Neural progenitor cell (in vitro differentiated cells): ENCODE measurements around the gene MEI1.

ENCODE experiments used
- EZH2 ChIP-seq: fragments of 200-600 bp; sonication (generic); IDR thresholded peaks from 2 replicates; pipeline ENCODE4 v1.6.1; 2017; ENCODE audit warnings: antibody characterized with exemption, mild to moderate bottlenecking, moderate library complexity
- EZH2phosphoT487 ChIP-seq: fragments of 200-600 bp; sonication (generic); IDR thresholded peaks from 2 replicates; pipeline ENCODE4 v1.6.1; 2017; ENCODE audit warnings: antibody characterized with exemption
- TF ChIP-seq, protein P1 (sequence below): fragments of 200-600 bp; sonication (generic); IDR thresholded peaks from 2 replicates; pipeline ENCODE4 v1.5.1; 2017; ENCODE audit warnings: antibody characterized with exemption, mild to moderate bottlenecking

DNA sequence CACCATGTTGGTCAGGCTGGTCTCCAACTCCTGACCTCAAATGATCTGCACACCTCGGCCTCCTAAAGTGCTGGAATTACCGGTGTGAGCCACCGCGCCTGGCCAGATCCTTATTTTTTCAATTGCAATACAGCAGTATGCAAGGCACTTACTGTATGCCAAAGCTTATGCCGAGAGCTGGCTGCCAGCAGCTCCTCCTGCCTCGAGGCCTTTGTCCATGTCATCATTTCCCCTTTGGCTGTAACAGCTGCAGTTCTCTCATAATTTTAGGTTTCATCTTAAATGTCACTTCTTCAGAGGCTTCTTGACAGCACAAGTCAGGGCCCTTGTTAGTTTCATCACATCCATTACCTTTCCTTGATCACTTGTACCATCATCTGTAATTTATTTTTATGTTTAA lies 132.1 kb downstream of the MEI1 start:
- TF ChIP-seq, protein P1, sequence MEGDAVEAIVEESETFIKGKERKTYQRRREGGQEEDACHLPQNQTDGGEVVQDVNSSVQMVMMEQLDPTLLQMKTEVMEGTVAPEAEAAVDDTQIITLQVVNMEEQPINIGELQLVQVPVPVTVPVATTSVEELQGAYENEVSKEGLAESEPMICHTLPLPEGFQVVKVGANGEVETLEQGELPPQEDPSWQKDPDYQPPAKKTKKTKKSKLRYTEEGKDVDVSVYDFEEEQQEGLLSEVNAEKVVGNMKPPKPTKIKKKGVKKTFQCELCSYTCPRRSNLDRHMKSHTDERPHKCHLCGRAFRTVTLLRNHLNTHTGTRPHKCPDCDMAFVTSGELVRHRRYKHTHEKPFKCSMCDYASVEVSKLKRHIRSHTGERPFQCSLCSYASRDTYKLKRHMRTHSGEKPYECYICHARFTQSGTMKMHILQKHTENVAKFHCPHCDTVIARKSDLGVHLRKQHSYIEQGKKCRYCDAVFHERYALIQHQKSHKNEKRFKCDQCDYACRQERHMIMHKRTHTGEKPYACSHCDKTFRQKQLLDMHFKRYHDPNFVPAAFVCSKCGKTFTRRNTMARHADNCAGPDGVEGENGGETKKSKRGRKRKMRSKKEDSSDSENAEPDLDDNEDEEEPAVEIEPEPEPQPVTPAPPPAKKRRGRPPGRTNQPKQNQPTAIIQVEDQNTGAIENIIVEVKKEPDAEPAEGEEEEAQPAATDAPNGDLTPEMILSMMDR = no peak
- TF ChIP-seq EZH2phosphoT487 (no peak), EZH2 (no peak)
